Fibroblast of the aortic adventitia (primary cell): ENCODE results near the gene WRNIP1. TPM values are rescaled to one million over a fixed set of nuclear protein-coding genes. Genes with fewer than 3 reads are reported as not detected.

Source experiments
- DNase-seq: peaks from one replicate; pipeline ENCODE4 v3.0.0-alpha.2; 2010; ENCODE audit warnings: low read depth
- H3K4me3 ChIP-seq: 2 replicates; pipeline ENCODE4 v1.5.1; 2011; ENCODE audit warnings: low read depth, mild to moderate bottlenecking, control low read depth, low read length, moderate library complexity
- total RNA-seq: library from RNA; depleted of rRNA; stranded (reverse); fragments of >200 nt; gene quantifications from 2 replicates; pipeline ENCODE4 v1.2.3, GENCODE V29; 2012; ENCODE audit warnings: low replicate concordance
- TF ChIP-seq, protein P1 (sequence below): IDR thresholded peaks from 2 replicates; pipeline ENCODE4 v1.5.1; 2011; ENCODE audit warnings: mild to moderate bottlenecking, low read length, control low read depth, inconsistent platforms; ENCODE audit not compliant: insufficient read depth

WRNIP1 gene
- total RNA-seq, 1 donor: 25.8 TPM

DNA sequence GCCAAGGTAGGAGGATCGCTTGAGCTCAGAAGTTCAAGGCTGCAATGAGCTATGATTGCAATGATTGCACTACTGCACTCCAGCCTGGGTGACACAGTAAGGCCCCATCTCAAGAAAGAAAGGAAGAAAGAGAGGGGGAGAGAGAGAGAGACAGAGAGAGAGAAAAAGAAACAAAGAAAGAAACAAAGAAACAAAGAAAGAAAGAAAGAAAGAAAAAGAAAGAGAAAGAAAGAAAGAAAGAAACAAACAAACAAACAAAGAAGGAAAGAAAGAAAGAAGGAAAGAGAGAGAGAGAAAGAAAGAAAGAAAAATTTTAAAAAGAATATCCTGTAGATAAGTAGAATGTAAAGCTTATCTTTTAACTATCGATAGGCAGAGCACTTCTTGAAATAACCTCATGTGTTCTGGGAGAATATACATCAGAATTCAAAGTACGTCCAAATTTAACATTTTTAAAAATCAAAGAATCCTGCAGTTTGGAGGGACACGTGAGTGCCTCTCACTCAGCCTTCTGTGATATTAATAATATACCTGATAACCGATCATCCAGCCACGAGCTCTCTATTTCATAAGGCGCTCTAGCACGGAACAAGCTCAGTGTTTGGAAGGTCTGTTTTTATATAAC is 39.7 kb upstream of the WRNIP1 start:
- TF ChIP-seq, protein P1, sequence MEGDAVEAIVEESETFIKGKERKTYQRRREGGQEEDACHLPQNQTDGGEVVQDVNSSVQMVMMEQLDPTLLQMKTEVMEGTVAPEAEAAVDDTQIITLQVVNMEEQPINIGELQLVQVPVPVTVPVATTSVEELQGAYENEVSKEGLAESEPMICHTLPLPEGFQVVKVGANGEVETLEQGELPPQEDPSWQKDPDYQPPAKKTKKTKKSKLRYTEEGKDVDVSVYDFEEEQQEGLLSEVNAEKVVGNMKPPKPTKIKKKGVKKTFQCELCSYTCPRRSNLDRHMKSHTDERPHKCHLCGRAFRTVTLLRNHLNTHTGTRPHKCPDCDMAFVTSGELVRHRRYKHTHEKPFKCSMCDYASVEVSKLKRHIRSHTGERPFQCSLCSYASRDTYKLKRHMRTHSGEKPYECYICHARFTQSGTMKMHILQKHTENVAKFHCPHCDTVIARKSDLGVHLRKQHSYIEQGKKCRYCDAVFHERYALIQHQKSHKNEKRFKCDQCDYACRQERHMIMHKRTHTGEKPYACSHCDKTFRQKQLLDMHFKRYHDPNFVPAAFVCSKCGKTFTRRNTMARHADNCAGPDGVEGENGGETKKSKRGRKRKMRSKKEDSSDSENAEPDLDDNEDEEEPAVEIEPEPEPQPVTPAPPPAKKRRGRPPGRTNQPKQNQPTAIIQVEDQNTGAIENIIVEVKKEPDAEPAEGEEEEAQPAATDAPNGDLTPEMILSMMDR: no peak
- no peak for DNase-seq
- no peak overlapping the region for H3K4me3 ChIP-seq

GRCh38 chr6:2725999-2726567 is 39.1 kb upstream of the WRNIP1 start:
- H3K4me3 ChIP-seq: no peak overlapping the region
- peak; percentile 73 for DNase-seq
- TF ChIP-seq, protein P1: no peak

GRCh38 chr6:2729921-2730320 is 35.3 kb upstream of the WRNIP1 start:
- no peak overlapping the region for H3K4me3 ChIP-seq
- DNase-seq: no peak
- TF ChIP-seq, protein P1: no peak

GRCh38 chr6:2730353-2731107 is 34.7 kb upstream of the WRNIP1 start:
- DNase-seq: no peak

DNA sequence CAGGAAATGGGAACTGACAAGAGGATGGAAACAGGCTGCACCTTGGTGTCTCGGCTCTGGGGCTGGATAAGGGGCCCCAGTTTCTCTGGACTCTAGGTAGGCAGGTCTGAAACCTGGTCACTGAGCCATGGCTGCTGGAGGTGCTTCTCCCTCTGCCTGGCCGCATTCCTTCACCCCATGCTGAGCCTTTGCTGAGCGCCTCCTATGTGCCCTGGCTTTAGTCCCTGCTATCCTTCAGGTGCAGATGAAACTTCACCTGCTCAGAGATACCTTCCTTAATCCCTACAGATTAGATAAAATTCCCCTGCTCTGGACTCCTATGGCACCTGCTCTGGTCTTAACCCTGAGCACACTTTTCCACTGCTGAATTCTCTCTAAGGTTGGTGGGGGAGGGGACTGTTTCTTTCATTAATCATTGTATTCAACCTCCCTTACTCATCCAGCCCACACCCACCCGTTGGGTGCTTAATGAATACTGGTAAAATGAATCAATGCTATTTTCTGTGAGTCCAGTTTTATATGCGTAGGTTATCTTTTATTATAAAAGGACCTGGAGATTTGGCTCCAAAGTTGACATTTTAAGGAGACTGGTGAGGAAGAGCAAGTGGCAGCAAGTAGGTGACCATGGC is 33.8 kb upstream of the WRNIP1 start:
- no peak for DNase-seq
- TF ChIP-seq, protein P1: no peak
- H3K4me3 ChIP-seq: no peak overlapping the region

More at GRCh38 chr6:2730353-2731107, 34.7 kb upstream of the WRNIP1 start:
- TF ChIP-seq, protein P1: no peak
- no peak overlapping the region for H3K4me3 ChIP-seq

GRCh38 chr6:2732503-2733089 is 32.6 kb upstream of the WRNIP1 start:
- TF ChIP-seq, protein P1: no peak
- no peak for DNase-seq

More at GRCh38 chr6:2732503-2733089, 32.6 kb upstream of the WRNIP1 start:
- no peak overlapping the region for H3K4me3 ChIP-seq
